ENCODE measurements around the gene AGAP1. TPM values are rescaled to one million over a fixed set of nuclear protein-coding genes. Genes with fewer than 3 reads are reported as not detected.

The AGAP1 gene
- total RNA-seq, 4 donors from 2014 or later = 5.3 to 30.6 (median 19.2) TPM

DNA sequence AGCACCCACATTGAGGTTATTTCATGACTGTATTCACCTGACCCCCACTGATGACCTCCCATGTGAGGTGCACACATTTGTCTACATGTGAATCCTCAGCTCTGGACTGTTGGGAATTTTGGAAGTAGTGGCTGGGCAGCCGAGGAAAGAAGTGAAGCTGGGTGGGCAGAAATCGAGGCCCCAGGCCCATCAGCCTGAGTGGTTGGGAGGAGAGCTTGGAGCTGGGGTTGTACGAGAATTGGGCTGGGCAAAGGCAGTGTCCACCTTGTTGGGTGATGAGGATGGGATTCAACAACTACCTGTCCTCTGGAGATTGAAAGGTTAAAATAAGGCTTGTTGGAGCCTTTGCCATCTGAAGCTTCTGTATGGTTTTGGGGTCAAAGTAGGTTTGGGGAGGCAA, 35.8 kb downstream of the AGAP1 start:
- no peak overlapping the region for H3K27ac ChIP-seq
- intact Hi-C loops (cut with DNase I; ENCODE audit: low total_unique reads) = no loop called here
- no peak overlapping the region for H3K4me3 ChIP-seq
- H3K9me3 ChIP-seq = peaks cover 0 to 6% of the 10 kb centered on the region in 2 donors
- H3K27me3 ChIP-seq = no peaks in the 10 kb centered on the region
- H3K36me3 ChIP-seq = no peaks in the 10 kb centered on the region
- TF ChIP-seq CTCF (IDR thresholded peaks at IDR 0.05) (no peak), POLR2A (IDR thresholded peaks at IDR 0.05) (no peak)
- H3K4me1 ChIP-seq = no peaks in the 10 kb centered on the region
- no peak for DNase-seq

DNA sequence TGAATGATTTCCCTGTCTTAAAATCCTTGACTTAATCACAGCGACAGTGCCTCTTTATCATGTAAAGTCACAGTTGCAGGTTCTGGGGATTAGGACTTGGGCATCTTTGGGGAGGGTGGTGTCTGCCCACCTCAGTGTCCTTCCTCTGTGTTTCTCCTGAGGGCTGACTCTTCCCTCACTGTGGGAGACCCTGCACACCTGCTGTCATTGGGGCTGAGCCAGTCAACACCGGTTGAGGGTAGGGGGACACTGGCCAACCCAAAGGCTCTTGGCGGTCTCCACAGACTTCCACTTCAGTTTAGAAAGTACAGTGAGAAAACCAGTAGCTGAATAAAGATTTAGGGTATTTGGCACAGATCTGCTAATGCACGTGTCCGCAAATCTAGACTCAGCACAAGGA, 36.9 kb downstream of the AGAP1 start:
- intact Hi-C loops (cut with DNase I; ENCODE audit: low total_unique reads) = no loop called here
- H3K4me3 ChIP-seq = no peak overlapping the region
- no peaks in the 10 kb centered on the region for H3K4me1 ChIP-seq
- DNase-seq = no peak
- H3K9me3 ChIP-seq = peaks cover 0 to 6% of the 10 kb centered on the region in 2 donors
- no peaks in the 10 kb centered on the region for H3K36me3 ChIP-seq
- TF ChIP-seq POLR2A (IDR thresholded peaks at IDR 0.05) = no peak
- no peak for TF ChIP-seq CTCF (IDR thresholded peaks at IDR 0.05)
- no peak overlapping the region for H3K27ac ChIP-seq
- H3K27me3 ChIP-seq = no peaks in the 10 kb centered on the region

DNA sequence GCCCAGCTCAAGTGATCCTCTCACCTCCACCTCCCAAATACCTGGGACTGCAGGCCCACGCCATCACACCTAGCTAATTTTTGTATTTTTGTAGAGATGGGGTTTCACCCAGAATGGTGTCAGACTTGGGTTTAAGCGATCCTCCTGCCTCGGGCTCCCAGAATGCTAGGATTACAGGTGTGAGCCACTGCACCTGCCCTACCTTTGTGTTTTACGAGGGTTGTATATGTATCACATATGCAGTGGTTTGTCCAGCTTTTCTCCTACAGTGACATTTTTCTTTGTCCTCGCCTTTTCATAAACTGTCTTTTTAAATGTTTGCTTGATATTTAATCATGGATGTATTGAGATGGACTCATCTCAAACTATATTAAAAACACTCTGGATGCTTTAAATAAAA, 38.5 kb downstream of the AGAP1 start:
- no peaks in the 10 kb centered on the region for H3K27me3 ChIP-seq
- intact Hi-C loops (cut with DNase I; ENCODE audit: low total_unique reads) = no loop called here
- TF ChIP-seq POLR2A (IDR thresholded peaks at IDR 0.05) (no peak), CTCF (IDR thresholded peaks at IDR 0.05) (no peak)
- no peak overlapping the region for H3K4me3 ChIP-seq
- peaks cover 0 to 6% of the 10 kb centered on the region in 2 donors for H3K9me3 ChIP-seq
- no peak overlapping the region for H3K27ac ChIP-seq
- H3K4me1 ChIP-seq = no peaks in the 10 kb centered on the region
- H3K36me3 ChIP-seq = no peaks in the 10 kb centered on the region
- DNase-seq = no peak

GRCh38 chr2:235533198-235533597, 39.4 kb downstream of the AGAP1 start:
- Histone ChIP-seq H3K4me3 (no peak overlapping the region), H3K27ac (no peak overlapping the region), H3K36me3 (no peaks in the 10 kb centered on the region), H3K9me3 (peaks cover 0 to 6% of the 10 kb centered on the region in 2 donors), H3K4me1 (no peaks in the 10 kb centered on the region), H3K27me3 (no peaks in the 10 kb centered on the region)
- TF ChIP-seq POLR2A (IDR thresholded peaks at IDR 0.05) (no peak), CTCF (IDR thresholded peaks at IDR 0.05) (no peak)
- intact Hi-C loops (cut with DNase I; ENCODE audit: low total_unique reads) = no loop called here
- DNase-seq = no peak

DNA sequence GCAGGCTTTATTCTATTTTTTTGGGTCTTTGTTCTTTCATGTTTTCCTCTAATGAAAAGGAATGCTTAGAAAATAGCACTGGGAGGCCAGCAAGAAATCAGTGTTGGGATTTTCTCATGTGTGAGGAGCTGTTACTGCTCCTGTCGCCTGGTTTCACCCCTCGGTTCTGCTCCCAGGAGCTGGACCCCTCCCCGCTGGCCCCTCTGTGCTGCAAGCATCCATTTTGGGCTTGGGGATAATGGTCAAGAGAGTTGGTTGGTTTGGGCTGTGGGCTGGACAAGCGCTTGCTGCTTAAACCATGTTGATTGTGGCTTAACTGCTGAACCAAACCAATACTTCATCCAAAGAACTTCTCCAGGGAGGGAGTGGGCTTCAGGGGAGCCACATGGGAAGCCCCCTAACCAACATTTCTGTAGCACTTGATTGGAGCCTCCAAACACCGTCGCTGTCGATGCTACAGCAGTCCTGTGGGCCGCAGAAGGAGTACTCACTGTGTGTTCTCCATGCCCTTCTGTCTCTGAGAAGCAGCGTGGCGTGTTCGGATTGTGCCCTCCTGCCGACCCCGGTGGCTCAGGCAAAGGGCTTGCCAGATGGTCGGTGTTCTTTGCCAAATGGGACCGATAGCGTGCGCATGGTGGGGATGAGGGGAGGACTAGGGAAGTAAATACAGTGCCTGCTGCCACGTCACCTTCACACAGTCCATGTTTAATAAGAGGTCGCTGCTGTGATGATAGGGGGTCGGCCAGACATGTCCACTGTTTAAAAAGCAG, 40.0 kb downstream of the AGAP1 start:
- intact Hi-C loops (cut with DNase I; ENCODE audit: low total_unique reads) = no loop called here

More for the DNA sequence above, 40.0 kb downstream of the AGAP1 start:
- Histone ChIP-seq H3K27me3 (no peaks in the 10 kb centered on the region), H3K36me3 (no peaks in the 10 kb centered on the region), H3K9me3 (peaks cover 0 to 6% of the 10 kb centered on the region in 2 donors), H3K27ac (no peak overlapping the region), H3K4me3 (no peak overlapping the region), H3K4me1 (no peaks in the 10 kb centered on the region)
- no peak for DNase-seq
- TF ChIP-seq POLR2A (IDR thresholded peaks at IDR 0.05) (no peak), CTCF (IDR thresholded peaks at IDR 0.05) (no peak)

Data from uterus (tissue), 4 donors.